Smooth muscle cell of the pulmonary artery (primary cell): ENCODE measurements around the gene EZH2. TPM values are rescaled to one million over a fixed set of nuclear protein-coding genes. Genes with fewer than 3 reads are reported as not detected.

Experiments used
- total RNA-seq: library from RNA; depleted of rRNA; stranded (reverse); fragments of >200 nt; gene quantifications from 2 replicates; pipeline ENCODE4 v1.2.3, GENCODE V29; 2014

Gene EZH2
- total RNA-seq, result 2.3 and 3.4 TPM in 2 replicates

GRCh38 chr7:148884049-148884298 is at the start of gene EZH2:
Gene EZH2 (minus strand): TSS chr7:148884291. CDS start chr7:148847298, 36,993 bp downstream.

Other genes starting within 250 kb of the EZH2 start
- gene CUL1, start 185.4 kb downstream of the EZH2 start, total RNA-seq, result 50.3 and 53.6 TPM in 2 replicates
- gene PDIA4, start 144.2 kb upstream of the EZH2 start, total RNA-seq, result 437 and 505 TPM in 2 replicates
- gene ZNF786, start 206.4 kb upstream of the EZH2 start, total RNA-seq, result 4.6 and 7.1 TPM in 2 replicates
- gene ZNF425, start 242.0 kb upstream of the EZH2 start, total RNA-seq, result 2.5 and 3.7 TPM in 2 replicates